OCI-LY1 (cell line): ENCODE measurements around the gene SLC19A1.

Experiments used
- CTCF ChIP-seq: fragments of 200-600 bp; sonication (generic), shearing (Covaris generic); IDR thresholded peaks from 2 replicates; pipeline ENCODE4 v1.5.1; 2017; ENCODE audit warnings: mild to moderate bottlenecking, antibody characterized with exemption, low read length, moderate library complexity, mixed read lengths
- EZH2 ChIP-seq: fragments of 200-600 bp; sonication (generic), shearing (Covaris generic); IDR thresholded peaks from 2 replicates; pipeline ENCODE4 v1.8.0; 2017; ENCODE audit warnings: borderline replicate concordance, mixed run types, mild to moderate bottlenecking, antibody characterized with exemption, low read length, moderate library complexity, mixed read lengths

DNA sequence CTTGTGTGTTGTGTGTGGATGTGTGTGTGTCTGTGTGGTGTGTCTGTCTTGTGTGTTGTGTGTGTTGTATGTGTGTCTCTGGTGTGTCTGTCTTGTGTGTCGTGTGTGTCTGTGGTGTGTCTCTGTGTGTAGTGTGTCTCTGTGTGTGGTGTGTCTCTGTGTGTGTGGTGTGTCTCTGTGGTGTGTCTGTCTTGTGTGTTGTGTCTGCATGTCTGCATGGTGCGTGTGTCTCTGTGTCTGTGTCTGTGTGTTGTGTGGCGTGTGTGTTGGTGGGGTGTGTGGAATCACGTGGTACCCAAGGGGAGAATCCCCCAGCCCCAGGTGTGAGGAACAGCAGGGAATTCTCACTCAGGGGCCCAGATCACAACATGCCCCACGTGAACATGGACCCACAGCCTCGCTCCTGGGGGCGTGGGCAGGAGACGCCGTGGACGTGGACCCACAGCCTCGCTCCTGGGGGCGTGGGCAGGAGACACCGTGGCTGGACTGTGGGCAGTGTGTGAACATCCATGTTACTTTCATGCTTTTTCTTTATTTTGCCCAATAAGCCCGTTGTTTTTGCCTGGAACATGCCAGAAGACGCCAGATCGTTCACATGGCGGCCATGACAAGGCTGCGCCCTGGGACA is 67.8 kb downstream of the SLC19A1 start:
- TF ChIP-seq CTCF (no peak), EZH2 (no peak)
